IMR-90 (cell line): ENCODE measurements around the gene BHLHE23.

Source experiments
- CTCF ChIP-seq: conservative IDR thresholded peaks from 2 replicates; pipeline ENCODE4 v1.5.1; 2012; ENCODE audit warnings: mild to moderate bottlenecking, low read depth, low read length, improper control_type of control experiment
- ELK1 ChIP-seq: fragments of 150-350 bp; IDR thresholded peaks from 2 replicates; pipeline ENCODE4 v1.6.1; 2016; ENCODE audit warnings: low read depth, mild to moderate bottlenecking, low read length, moderate library complexity, borderline replicate concordance

- TF ChIP-seq CTCF, result no peak
- no peak for TF ChIP-seq ELK1
These were observed 46.0 kb upstream of the BHLHE23 start for GRCh38 chr20:63052571-63053431.
